GM21423 (cell line): ENCODE data around the gene RAB35.

Experiments used
- ATAC-seq: cut with Tn5 transposase; IDR thresholded peaks from one replicate; pipeline ENCODE4 v1.9.1; 2021; ENCODE audit warnings: mild to moderate bottlenecking, moderate library complexity; ENCODE audit not compliant: unreplicated experiment

RAB35 gene

GRCh38 chr12:120134307-120134980, 17.9 kb upstream of the RAB35 start:
- ATAC-seq = no peak

- peak; percentile 85 for ATAC-seq
Observed at GRCh38 chr12:120132863-120133385, 16.4 kb upstream of the RAB35 start.

GRCh38 chr12:120132054-120132836, 15.7 kb upstream of the RAB35 start:
- no peak for ATAC-seq

GRCh38 chr12:120131116-120131515, 14.6 kb upstream of the RAB35 start:
- ATAC-seq = no peak

GRCh38 chr12:120130011-120130410, 13.5 kb upstream of the RAB35 start:
- no peak for ATAC-seq

- no peak for ATAC-seq
Observed at GRCh38 chr12:120126635-120127005, 10.1 kb upstream of the RAB35 start.

GRCh38 chr12:120125792-120126634, 9.5 kb upstream of the RAB35 start:
- ATAC-seq = no peak

- ATAC-seq = no peak
Observed at GRCh38 chr12:120125029-120125428, 8.5 kb upstream of the RAB35 start.

GRCh38 chr12:120121766-120122293, 5.3 kb upstream of the RAB35 start:
- peak; percentile 40 for ATAC-seq

- ATAC-seq = no peak
Observed at GRCh38 chr12:120121343-120121742, 4.8 kb upstream of the RAB35 start.

- peak; percentile 16 for ATAC-seq
Observed at GRCh38 chr12:120119271-120119973, 2.9 kb upstream of the RAB35 start.

- ATAC-seq = no peak
Observed at GRCh38 chr12:120118321-120119061, 1.9 kb upstream of the RAB35 start.

GRCh38 chr12:120117961-120118320, 1.4 kb upstream of the RAB35 start:
- no peak for ATAC-seq

- peak; percentile 43 for ATAC-seq
Observed at GRCh38 chr12:120116792-120117651, 469 bp upstream of the RAB35 start.

GRCh38 chr12:120115692-120116440, 687 bp downstream of the RAB35 start:
- no peak for ATAC-seq

- ATAC-seq = no peak
Observed at GRCh38 chr12:120115066-120115465, 1.5 kb downstream of the RAB35 start.

- peak; percentile 67 for ATAC-seq
Observed at GRCh38 chr12:120110550-120111501, 5.7 kb downstream of the RAB35 start.
